Loucy (cell line): ENCODE results near the gene CSPG4.
"Not testable (repeated sequence)": the region's sequence is repeated elsewhere in the genome, so short reads cannot be mapped to it uniquely, and the experiment has no call there.

Experiments
- CTCF ChIP-seq: fragments of 200-600 bp; sonication (generic); conservative IDR thresholded peaks from 2 replicates; pipeline ENCODE4 v1.5.1; 2014; ENCODE audit warnings: mild to moderate bottlenecking, antibody characterized with exemption, low read length
- EZH2phosphoT487 ChIP-seq: fragments of 200-600 bp; IDR thresholded peaks from 2 replicates; pipeline ENCODE4 v1.6.1; 2018; ENCODE audit warnings: antibody characterized with exemption, mild to moderate bottlenecking, moderate library complexity, borderline replicate concordance

- TF ChIP-seq CTCF, EZH2phosphoT487: not testable (repeated sequence)
These were observed 3.8 kb upstream of the CSPG4 start for GRCh38 chr15:75716249-75716950.
